Measurements from ENCODE around the gene SSTR3.
"Not testable (repeated sequence)": the region's sequence is repeated elsewhere in the genome, so short reads cannot be mapped to it uniquely, and the experiment has no call there.

Gene SSTR3

DNA sequence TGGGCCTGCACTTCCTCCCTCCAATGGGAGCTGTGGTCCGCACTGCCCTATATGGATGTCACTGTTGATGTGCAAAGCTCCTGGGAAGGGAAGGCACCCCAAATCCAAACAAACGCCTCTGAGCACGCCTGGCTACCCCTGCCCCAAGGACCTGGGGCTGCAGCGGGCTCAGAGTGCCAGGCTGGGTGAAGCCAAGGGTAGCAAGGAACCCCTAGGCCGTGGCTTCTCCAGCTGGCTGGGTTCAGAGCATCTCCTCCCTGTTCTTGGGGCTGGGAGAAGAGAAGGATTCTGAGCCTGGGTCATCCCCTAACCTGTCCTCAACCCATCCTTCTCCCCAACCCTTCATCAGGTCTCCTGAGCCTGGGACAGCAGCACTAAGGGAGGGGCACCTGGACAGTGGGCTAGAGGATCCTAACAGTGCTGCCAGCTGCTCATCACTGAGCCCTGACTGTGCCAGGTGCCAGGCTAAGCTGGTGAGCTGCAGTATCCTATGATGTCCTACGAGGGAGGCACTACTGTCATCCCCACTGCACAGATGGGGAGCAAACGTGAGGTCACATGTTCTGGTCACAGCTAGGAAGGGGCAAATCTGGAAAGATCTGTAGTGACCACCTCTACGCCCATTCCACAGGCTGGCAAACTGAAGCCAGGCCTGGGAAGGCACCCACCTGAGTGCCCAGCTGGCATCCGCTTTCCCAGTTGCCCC lies 3.0 kb downstream of the SSTR3 start:
- no peak for FAIRE-seq

DNA sequence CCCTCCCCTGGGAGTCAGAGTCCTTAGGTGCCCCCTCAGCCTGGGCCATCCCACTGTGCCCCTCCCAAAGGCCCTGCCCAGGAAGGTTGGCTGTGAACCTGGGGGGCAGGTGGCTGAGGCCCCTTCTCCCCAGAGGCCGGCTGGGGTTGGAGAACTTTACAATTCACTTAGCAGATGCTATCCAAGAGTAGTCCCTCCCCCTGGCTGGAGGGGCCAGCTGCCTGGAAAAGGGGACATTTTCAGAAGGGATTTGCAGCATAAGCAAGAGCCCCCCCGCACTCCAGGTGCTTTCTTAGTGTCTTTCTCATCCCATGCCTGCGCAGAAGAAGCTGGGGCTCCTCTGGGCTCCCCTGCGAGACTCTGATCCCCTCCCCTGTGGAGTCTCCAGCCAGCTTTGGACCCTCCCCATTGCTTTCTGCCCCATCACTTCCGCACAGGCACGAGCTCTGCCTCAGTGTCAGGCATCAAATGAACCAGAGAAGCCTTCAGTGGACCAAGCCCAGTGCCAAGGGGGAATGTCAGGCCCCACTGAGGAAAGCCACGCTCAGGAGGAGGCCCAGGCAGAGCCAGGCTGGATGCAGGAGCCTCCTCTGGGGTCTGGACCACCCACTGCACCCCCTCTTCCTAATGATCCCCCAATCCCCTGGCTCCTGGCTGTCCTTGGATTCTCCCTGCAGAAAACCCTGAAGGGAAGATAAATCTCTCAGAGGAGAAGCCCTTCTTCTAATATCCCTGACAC lies 3.7 kb downstream of the SSTR3 start:
- no peak for FAIRE-seq

DNA sequence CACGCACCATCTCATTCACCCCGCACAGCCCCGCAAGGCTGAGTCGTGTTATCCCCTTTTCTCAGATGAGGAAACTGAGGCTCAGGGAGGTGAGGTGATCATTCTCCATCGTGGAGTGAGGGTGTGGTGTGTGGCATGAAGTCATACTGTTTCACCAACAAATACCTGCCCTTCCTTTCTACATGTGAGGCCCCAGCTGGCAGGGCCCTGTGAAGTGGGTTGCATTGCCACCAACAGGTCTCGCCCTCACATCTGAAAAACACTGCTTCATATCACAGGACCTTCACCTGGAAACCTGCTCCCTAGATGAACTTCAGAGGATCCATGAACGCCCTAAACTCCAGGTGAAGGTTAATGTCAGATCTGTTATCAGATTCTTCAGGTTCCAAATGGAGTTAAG lies 4.3 kb downstream of the SSTR3 start:
- FAIRE-seq = no peak

DNA sequence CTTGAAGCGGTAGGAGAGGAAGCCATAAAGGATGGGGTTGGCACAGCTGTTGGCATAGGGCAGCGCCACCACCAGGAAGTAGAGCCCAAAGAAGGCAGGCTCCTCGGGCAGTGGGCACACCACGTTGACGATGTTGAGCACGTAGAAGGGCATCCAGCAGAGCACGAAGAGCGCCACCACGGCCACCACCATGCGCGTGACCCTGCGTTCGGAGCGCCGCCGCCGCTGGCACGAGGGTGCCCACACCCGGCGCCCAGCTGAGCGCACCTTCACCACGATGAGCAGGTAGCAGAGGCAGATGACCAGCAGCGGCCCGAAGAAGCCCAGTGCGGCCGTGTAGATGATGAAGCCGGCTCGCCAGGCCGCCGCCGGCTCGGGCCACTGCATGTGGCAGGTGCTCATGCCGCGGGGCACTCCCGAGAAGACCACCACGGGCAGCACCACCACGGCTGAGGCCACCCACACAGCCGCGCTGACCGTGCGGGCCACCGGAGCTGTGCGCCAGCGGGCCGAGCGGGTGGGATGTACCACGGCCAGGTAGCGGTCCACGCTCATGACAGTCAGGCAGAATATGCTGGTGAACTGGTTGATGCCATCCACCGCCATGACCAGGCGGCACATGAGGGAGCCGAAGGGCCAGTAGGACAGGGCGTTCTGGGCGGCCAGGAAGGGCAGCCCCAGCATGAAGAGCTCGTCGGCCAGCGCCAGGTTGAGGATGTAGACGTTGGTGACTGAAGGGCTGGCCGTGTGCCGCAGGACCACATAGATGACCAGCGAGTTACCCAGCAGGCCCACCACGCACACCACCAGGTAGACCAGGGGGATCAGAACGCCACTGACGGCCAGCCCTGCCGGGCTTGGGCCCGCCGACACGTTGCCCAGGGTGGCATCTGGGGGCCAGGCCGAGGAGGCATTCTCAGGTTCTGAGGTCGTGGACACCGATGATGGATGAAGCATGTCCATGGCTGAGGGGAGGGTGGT lies 5.1 kb downstream of the SSTR3 start:
- FAIRE-seq = no peak

DNA sequence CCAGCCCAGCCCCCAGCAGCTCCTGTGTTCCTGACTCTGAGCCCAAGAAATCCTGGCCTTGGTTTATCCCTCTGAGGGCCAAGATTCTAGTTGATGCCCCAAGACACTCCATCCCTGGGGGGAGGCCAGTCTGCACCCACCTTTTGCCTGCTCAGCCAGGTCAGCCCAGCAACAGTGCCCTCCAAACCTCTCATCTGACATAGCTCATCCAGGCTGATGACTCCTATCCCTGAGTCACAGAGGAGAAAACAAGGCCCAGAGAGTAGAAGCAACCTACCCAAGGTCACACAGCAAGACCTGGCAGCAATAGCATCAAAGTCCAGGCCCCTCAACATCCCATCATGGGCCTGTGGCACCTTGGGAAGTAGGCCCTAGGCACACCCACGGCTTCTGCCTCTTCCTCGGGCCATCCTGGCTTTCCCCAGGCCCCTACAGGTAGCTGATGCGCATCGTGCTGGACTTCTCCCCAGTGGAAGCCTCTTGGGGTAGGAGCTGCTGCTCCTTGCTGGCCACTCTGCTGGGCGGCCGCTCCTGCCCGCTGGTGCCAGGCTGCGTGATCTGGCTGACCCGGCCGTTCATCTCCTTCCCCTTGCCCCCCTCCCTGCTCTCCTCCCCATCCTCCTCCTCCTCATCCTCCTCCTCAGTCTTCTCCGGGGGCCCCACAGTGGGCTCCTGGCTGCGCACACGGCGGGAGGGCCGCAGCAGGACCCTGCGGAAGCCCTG lies 6.0 kb downstream of the SSTR3 start:
- no peak for FAIRE-seq

DNA sequence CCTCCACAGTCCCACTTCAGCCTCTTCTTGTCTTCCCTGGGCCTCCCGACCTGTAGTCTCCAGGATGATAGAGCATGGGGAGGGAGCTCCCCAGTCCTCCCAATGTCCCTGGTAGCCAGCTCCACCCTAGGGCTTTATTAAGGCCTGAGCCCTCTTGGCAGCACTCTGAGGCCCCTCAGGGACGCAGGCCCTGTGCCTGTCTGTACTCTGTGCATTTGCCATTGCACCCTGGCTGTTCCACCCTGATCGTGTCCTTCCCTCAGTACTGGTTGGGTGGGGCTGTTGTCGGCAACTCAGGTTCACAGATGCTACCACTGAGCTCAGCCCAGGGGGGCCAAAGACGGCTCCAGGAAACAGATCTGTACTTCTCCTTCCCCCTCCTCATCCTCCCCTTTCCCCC lies 7.2 kb downstream of the SSTR3 start:
- FAIRE-seq = no peak

DNA sequence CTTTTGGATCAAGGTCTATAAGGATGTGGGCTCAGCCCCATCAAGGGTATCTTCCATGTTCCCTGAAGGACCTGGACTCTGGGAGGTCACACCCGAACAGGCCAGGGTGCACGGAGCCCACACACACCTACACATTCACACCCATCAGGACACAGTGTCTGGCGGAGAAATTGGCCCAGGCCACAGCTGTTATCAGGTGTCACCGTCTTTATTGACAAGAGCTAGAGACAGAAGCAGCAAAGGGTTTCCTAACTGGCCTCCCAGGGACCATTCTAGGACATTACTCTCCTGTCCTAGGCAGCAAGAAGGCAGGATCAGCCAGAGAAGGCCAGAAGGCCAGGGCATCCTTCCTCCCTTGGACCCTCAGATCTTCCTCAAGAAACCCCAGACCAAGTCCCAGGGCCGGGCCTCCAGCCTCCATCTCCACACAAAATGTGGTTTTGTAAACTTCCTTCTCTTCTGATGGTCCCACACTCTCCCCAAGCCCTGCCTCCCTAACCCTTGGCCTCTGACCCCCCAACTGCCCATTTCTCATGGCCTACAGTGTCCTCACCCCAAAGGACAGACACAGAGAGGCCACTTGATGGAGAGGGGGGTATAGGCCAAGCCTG lies 8.1 kb downstream of the SSTR3 start:
- FAIRE-seq = no peak

DNA sequence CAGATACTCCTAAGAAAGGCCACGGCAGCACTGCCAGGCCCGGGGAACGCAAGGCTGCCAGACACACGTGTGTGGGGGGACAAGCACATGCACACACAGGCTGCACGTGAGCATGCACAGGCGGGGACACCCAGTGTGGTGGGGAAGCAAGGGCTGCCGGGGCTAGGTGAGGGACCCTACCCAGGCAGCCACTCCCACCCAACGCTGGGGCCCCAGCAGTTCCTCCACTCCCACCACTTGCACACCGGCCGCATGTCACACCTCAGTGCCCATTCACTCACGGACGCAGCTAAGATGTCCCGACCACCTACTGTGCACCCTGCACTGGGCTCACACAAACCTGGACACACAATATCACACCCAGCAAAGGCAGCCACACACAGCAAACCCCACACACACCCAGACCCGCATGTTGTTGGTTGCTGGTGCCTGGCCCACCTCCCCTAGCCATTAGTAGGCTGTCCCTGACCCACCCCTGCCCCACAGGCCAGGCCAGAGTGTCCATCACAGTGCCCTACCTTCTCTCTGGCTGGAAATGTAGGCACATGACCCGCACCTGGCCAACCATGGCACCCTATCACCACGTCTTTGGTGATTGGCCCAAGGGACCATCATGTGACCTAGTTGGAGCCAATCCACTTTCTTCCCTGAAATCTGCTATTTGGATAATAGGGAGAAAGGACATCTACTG lies 8.8 kb downstream of the SSTR3 start:
- FAIRE-seq = no peak

DNA sequence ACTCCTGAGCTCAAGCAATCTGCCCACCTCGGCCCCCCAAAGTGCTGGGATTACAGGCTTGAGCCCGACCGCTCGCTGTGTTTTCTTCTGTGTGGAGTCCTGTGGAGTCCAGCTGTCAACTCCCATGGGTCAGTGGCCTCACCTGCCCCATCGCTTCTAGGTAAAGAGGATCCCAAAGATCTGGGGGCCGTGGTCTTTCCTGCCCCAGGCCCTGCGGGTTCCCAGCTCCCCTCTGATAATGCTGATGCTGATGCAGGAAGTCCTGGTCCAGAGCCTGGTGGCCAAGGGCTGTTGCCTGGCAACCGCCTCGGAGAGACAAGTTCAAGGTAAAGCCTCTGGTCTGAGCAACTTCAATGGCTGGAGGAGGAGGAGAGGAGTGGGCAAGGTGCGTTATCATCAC lies 9.6 kb downstream of the SSTR3 start:
- no peak for FAIRE-seq

DNA sequence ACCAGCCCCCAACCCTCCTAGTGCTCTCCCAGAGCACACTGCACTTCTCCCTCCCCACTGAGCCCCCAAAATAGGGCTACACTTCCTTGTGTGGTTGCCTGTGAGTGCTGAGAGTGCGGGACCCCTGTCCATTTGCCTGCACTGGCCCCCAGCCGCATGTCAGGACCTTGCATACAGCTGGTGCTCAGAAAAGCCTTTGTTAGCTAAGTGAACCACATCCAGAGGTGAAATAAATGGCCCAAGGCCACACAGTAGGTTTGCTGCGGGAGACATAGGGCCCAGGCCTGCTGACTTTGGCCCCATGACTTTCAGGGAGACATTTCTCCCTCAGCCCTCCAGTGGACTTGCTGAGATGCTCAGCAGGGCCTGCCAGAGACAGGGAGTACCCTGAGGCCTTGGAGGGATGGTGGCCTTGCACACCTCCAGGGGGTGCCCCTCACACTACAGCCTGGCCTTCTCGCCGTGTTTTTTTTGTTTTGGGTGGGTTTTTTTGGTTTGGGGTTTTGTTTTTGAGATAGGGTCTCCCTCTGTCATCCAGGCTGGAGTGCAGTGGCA lies 10.2 kb downstream of the SSTR3 start:
- FAIRE-seq = no peak

DNA sequence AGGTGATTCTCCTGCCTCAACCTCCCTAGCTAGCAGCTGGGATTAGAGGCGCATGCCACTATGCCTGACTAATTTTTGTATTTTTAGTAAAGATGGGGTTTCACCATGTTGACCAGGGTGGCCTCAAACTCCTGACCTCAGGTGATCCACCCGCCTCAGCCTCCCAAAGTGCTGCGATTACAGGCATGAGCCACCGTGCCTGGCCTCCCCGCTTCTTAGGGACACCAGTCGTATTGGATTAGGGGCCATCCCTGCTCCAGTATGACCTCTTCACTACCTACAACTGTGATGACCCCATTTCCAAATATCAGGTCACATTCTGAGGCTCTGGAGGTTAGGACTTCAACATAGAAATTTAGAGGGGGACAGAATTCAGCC lies 10.8 kb downstream of the SSTR3 start:
- FAIRE-seq = not testable (repeated sequence)

DNA sequence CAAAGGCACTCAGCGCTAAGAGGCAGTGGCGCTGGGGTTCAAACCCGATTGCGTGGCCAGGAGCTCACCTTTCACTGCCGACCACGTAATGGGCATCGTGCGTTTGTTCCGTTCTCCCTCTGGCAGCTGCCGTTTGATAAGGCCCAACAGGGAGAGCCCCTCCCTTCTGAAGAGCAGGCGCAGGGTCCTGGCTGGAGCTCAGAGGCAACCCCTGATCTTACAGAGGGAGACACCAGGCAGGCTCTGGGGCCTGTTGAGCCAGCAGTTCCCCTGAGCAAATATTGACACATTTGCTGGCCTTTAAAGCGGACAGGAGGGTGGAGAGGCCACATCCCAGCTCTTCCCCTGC lies 12.5 kb downstream of the SSTR3 start:
- no peak for FAIRE-seq

DNA sequence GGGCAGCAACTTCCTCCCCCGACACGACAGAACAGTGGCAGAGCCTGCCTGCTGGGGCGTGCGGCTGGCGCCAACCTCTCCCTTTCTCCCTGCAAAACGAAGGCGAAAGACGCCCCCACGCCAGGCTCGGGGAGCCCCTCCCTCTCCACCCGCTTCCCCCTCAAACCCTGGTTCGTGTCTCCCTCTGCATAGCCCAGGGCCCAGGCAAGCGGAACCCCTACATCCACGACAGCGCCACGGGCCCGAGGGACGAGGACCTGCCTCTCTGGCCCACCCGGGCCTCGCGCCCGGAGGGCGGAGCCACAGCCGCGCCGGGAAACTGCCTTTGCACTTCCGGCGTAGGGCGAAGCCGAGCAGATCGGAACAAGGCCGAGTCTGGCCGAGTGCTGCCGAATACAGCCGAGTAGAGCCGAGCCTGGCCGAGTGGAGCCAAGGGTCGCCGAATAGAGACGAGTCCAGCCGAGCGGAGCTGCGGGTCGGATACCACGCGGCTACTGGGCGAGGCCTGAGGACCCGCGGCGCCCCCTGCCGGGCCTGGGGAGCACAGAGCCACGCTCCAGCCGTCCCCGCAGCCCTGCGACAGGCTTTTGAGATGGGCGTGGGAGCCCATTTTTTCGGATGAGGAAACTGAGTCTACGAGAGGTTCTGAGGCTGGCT lies 13.0 kb downstream of the SSTR3 start:
- FAIRE-seq = peak; percentile 97

DNA sequence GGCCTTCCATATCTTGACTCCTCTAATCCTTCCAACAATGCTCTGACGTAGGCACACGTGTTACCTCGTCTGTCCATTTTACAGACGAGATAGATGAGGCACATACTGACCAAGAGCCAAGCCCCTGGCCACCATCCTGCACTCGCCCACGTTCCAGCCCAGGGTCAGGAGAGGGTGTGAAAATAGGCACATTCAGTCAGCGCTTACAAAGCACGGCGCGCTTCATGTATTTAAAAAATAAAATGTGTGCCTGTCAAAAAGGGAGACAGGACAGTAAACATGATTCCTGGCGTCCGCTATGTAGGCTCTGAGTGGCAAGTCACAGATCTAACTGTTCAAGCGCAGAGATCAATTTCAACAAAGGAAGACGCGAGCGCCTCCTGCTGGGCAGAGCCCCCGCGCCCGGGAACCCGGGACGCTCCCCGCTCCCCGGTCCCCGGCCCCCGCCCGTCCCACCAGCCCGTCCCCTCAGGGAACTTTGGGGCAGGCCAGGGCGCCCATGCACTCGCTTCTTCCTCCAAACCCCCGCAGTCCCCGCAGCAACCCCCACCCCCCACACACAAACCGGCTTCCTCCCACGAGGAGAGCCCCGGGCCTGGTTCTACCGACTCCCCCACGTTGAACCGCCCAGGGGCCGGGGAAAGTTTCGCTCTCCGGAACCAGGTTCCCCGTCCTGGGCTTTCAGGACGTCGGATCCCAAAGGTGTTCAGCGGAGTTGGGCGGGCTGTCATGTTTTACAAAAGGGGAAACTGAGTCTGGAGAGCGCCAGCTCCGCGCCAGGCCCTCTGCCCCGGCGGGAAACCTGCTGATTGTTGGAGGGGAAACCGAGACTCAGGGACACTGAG lies 13.8 kb downstream of the SSTR3 start:
- FAIRE-seq = no peak

DNA sequence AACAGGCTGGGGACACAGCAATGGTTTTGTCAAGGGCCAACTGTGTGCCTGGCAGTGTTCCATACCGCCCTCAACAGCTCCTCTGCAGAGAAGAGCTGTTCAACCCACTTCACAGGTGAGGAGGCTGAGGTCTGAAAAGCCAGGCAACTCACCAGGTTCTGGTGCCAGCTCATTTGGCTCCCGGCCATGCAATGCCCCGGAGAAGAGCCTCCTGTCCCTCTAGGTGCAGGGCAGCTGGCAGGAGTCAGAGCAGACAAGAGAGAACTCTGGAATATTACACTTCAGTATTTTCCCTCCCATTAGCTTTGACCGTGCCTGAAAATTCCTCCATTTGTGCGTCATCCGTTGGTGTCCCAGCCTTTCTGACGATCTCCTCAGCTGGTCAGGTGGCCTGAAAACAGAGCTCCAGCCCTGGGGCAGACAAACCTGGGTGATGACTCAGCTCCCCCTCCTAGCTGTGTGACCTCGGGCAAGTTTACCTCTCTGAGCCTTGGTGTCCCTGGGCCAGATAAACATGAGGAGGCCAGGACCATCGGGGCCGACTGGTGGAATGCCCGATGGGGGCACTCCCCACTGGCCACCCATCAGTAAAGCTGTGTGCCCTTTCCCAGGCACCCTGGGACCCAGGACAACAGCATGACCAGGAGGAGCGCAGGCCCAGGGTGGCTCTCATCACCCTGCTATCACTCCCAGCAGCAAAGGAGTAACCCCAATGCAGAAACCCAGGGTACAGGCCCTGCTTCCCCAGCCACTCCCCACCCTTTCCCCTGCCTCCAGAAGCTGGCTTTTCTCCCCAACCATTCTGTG lies 14.6 kb downstream of the SSTR3 start:
- no peak for FAIRE-seq

DNA sequence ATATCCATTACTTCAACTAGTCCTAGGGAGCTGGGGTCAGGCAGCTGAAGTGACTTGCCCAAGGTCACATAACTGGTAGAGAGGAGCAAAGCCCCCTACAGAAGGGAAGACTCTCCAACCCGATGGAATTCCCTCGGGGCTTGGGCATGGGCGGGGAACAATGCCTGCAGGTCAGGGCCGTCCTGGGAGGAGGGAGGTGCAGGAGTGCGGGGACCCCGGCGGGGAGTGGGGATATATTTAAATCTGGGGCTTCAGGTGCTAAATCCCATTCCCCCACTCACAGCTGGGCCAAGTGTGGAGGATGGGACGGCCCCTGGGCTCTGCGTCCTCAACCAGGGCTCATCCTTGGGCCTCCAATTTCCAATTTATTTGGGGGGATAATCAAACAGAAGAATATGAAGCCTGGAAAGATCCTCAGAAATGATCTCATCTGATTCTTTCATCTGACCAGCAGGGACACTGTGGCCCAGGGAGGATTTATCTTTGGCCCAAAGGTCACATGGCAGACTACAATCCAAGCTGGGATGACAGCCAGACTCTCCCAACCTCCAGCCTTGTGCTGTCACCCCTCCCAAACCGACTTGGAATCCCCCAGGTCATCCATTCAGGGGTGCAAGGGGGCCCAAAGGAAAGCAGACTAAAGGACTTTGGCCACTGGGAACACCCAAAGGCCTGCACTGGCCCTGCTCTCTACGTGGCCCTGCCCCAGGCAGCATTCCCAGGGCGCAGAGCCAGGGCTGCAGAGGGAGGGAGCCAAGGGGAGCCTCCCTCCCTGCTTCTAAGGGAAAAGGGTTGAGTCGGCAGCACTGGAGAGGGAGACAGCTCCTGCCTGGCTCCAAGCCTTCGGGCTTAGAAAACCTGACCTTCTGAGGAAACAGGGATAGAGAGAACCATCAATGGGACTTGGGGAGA lies 15.5 kb downstream of the SSTR3 start:
- FAIRE-seq = peak; percentile 86

DNA sequence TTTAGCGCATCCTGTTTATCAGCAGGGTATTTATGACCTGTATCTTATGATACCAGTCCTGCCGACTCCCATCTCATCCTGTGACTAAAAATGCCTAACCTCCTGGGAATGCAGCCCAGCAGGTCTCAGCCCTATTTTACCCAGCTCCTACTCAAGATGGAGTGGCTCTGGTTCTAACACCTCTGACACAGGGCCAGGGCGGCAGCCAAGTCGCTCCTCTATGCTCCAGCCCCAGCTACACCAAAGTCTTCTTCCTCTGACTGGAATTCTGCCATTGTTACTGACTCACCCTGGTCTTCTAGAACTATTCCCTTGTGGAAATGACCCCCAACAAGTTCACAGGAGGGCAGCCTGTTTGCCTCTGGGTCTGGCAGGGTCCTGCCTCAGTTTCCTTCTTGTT lies 16.4 kb downstream of the SSTR3 start:
- no peak for FAIRE-seq

DNA sequence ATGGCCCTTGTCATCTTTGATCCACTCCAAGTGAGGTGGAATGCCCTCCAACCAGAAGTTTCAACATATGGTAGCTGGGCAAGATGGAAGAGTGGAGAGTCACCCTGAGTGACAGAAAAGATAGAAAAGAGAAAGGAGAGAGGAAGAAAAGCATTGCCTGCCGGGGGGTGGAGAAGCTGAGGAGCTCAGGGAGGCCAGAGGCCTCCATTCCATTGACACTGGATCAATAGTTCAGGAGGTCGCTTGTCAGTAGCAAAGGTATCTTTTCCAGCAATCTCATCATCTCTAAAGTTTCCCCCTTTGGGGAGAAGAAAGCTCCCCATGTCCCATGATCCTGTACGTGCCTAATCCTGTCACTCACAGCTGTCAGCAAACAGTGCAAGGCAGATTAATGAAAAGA lies 17.5 kb downstream of the SSTR3 start:
- FAIRE-seq = no peak
